Testis (tissue), 3 donors: ENCODE data around the gene MAGI2. TPM values are rescaled to one million over a fixed set of nuclear protein-coding genes. Genes with fewer than 3 reads are reported as not detected.

ENCODE experiments used
- DNase-seq: peaks from one replicate; pipeline ENCODE4 v3.0.0-alpha.2; 2019
- H3K27ac ChIP-seq, 2 donors: fragments of 200-600 bp; sonication (generic); one replicate each; pipeline ENCODE4 v1.5.1; 2019
- H3K27me3 ChIP-seq: fragments of 200-600 bp; sonication (generic); one replicate; pipeline ENCODE4 v1.5.1; 2019
- H3K36me3 ChIP-seq: fragments of 200-600 bp; sonication (generic); one replicate; pipeline ENCODE4 v1.5.1; 2017; ENCODE audit warnings: low read depth; ENCODE audit errors: missing control alignments
- H3K4me1 ChIP-seq: fragments of 200-600 bp; sonication (generic); one replicate; pipeline ENCODE4 v1.5.1; 2019
- H3K4me3 ChIP-seq, 2 donors: fragments of 200-600 bp; sonication (generic); one replicate each; pipeline ENCODE4 v1.5.1; 2017 to 2019
- H3K9me3 ChIP-seq: fragments of 200-600 bp; sonication (generic); one replicate; pipeline ENCODE4 v1.5.1; 2017
- POLR2A ChIP-seq: fragments of 450-650 bp; IDR thresholded peaks from one replicate; pipeline ENCODE4 v1.6.1; 2017; ENCODE audit warnings: antibody characterized with exemption, mild to moderate bottlenecking, moderate library complexity
- WGBS, 2 donors: methylation state at CpG; one replicate each; pipeline ENCODE4 v1.1.5; 2018; 5-methylcytosine and 5-hydroxymethylcytosine counted together
- intact Hi-C: fragments of 100-400 bp; cut with DNase I; formaldehyde crosslinking; loops from one replicate; pipeline ENCODE4 v1.15.1; 2023; ENCODE audit warnings: low total_unique reads
- polyA plus RNA-seq: library from polyadenylated mRNA; stranded (reverse); fragments of 350-450 nt; fragmentation: Illumina TruSeq; extraction: RNeasy Lipid Tissue Mini Kit (QIAGEN cat#74804); gene quantifications from one replicate; pipeline ENCODE4 v1.2.3, GENCODE V29; 2014; ENCODE audit warnings: low read depth, low replicate concordance; ENCODE audit not compliant: insufficient read depth
- total RNA-seq, 2 donors: library from RNA; depleted of rRNA; stranded (reverse); fragments of >200 nt; gene quantifications; one replicate each; pipeline ENCODE4 v1.2.3, GENCODE V29; 2016
- TF ChIP-seq, protein P1 (sequence below), 3 experiments: fragments of 450-650 bp in 2 of 3; fragments of 200-600 bp in 1 of 3; sonication (generic) in 1 of 3; IDR thresholded peaks; one replicate each; pipeline ENCODE4 v1.5.1; 2016 to 2019; ENCODE audit warnings: antibody characterized with exemption in 3 of 3, mild to moderate bottlenecking in 2 of 3, moderate library complexity in 1 of 3

MAGI2 gene
- total and polyA plus RNA-seq, 3 donors from 2014 or later, result 11.2 to 13.1 (median 12.4) TPM

- intact Hi-C loops, result no loop called here
- DNase-seq, result no peak
These were observed 979.7 kb downstream of the MAGI2 start for GRCh38 chr7:78473571-78474301.

DNA sequence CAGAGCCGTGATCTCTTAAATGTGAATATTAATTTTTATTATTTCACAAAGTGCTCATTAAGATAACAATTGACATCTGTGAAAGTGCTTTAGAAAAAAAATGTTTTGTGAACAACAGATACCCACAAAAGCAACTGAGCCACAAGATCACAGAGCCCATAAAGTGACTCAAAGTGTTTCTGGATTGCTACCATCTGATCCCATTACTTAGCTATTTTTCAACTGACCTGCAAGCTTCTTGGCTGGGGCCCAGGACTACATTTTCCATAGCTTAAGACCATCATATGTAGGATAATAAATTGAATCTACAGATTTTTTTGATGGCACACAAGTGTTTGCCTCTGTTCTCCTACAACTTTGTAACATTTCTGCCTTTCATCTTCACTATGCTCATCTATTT lies 980.4 kb downstream of the MAGI2 start:
- 81 to 85% methylated on average over 1 of the region's 1 CpG for WGBS, 2 donors
- DNase-seq, result no peak
- intact Hi-C loops, result no loop called here
- Histone ChIP-seq H3K4me1 (no peaks in the 10 kb centered on the region), H3K36me3 (no peaks in the 10 kb centered on the region), H3K4me3 (no peak overlapping the region), H3K27ac (no peak overlapping the region), H3K9me3 (no peaks in the 10 kb centered on the region), H3K27me3 (no peaks in the 10 kb centered on the region)
- TF ChIP-seq POLR2A, result no peak
- TF ChIP-seq, protein P1, sequence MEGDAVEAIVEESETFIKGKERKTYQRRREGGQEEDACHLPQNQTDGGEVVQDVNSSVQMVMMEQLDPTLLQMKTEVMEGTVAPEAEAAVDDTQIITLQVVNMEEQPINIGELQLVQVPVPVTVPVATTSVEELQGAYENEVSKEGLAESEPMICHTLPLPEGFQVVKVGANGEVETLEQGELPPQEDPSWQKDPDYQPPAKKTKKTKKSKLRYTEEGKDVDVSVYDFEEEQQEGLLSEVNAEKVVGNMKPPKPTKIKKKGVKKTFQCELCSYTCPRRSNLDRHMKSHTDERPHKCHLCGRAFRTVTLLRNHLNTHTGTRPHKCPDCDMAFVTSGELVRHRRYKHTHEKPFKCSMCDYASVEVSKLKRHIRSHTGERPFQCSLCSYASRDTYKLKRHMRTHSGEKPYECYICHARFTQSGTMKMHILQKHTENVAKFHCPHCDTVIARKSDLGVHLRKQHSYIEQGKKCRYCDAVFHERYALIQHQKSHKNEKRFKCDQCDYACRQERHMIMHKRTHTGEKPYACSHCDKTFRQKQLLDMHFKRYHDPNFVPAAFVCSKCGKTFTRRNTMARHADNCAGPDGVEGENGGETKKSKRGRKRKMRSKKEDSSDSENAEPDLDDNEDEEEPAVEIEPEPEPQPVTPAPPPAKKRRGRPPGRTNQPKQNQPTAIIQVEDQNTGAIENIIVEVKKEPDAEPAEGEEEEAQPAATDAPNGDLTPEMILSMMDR (IDR thresholded peaks at IDR 0.05), result no peak

More at GRCh38 chr7:78473571-78474301, 979.7 kb downstream of the MAGI2 start:
- Histone ChIP-seq H3K27me3 (no peaks in the 10 kb centered on the region), H3K9me3 (no peaks in the 10 kb centered on the region), H3K4me3 (no peak overlapping the region), H3K4me1 (no peaks in the 10 kb centered on the region), H3K27ac (no peak overlapping the region), H3K36me3 (no peaks in the 10 kb centered on the region)
- no peak for TF ChIP-seq POLR2A
- TF ChIP-seq, protein P1 (IDR thresholded peaks at IDR 0.05), result no peak
- 72 to 75% methylated on average over 5 of the region's 5 CpGs for WGBS, 2 donors

DNA sequence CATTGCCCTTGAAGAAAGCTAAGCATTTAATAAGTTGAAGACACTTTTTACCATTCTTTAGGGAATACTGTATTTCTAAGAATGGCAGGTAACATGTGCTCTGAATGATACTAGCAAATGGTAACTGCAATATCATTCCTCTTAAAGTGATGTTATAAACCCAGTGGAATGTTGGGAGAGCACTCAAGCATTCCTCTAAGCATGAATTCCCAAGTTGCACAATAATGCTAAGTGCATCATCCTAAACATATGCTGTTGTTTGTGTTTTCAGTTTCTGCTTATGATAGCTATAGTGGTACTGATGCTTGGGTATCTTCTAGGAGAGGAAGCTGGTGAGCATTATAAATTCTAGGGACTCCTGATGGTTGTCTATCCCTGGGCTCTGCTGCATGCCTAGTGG lies 980.9 kb downstream of the MAGI2 start:
- H3K4me1 ChIP-seq, result no peaks in the 10 kb centered on the region
- no peak overlapping the region for H3K27ac ChIP-seq
- DNase-seq, result no peak
- intact Hi-C loops, result no loop called here
- H3K4me3 ChIP-seq, result no peak overlapping the region
- no peak for TF ChIP-seq POLR2A
- TF ChIP-seq, protein P1 (IDR thresholded peaks at IDR 0.05), result no peak
- no peaks in the 10 kb centered on the region for H3K9me3 ChIP-seq
- H3K36me3 ChIP-seq, result no peaks in the 10 kb centered on the region
- H3K27me3 ChIP-seq, result no peaks in the 10 kb centered on the region

- H3K4me1 ChIP-seq, result no peaks in the 10 kb centered on the region
These were observed 987.6 kb downstream of the MAGI2 start for GRCh38 chr7:78465894-78466293.

More at GRCh38 chr7:78465894-78466293, 987.6 kb downstream of the MAGI2 start:
- TF ChIP-seq, protein P1 (IDR thresholded peaks at IDR 0.05), result no peak
- no peak overlapping the region for H3K4me3 ChIP-seq
- H3K27me3 ChIP-seq, result no peaks in the 10 kb centered on the region
- DNase-seq, result no peak
- intact Hi-C loops, result no loop called here
- H3K9me3 ChIP-seq, result no peaks in the 10 kb centered on the region
- no peak overlapping the region for H3K27ac ChIP-seq
- WGBS, 2 donors, result 79 to 87% methylated on average over 5 of the region's 5 CpGs
- H3K36me3 ChIP-seq, result no peaks in the 10 kb centered on the region
